Measurements from ENCODE around the gene ARHGAP31.

DNA sequence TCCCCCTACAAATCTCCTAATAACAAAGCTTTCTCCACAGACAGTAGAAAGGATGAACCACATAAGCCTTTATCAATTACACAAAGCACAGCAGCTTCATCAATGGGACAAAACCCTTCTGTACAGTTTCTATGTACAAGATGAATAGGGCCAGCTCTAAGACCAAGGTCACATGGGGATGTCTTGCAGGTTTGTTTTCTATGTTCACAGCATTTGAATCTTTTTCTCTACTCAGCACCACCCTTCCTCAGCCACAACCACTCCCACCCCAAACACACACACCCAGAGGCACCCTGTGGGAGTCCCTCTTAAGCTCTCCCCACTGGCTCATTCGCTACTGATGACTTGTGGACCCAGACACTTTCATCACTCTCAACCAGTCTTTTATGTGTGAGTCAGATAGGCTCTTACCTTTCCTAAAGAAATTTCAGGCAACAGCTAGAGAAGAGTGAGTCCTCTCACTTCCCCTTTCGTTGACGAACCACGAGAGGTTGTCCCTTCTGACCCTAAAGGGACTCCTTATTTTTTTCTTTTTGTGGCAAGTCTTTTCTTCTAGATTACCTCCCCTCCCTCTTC is 57.9 kb downstream of the ARHGAP31 start:
- TF ChIP-seq, protein P1, sequence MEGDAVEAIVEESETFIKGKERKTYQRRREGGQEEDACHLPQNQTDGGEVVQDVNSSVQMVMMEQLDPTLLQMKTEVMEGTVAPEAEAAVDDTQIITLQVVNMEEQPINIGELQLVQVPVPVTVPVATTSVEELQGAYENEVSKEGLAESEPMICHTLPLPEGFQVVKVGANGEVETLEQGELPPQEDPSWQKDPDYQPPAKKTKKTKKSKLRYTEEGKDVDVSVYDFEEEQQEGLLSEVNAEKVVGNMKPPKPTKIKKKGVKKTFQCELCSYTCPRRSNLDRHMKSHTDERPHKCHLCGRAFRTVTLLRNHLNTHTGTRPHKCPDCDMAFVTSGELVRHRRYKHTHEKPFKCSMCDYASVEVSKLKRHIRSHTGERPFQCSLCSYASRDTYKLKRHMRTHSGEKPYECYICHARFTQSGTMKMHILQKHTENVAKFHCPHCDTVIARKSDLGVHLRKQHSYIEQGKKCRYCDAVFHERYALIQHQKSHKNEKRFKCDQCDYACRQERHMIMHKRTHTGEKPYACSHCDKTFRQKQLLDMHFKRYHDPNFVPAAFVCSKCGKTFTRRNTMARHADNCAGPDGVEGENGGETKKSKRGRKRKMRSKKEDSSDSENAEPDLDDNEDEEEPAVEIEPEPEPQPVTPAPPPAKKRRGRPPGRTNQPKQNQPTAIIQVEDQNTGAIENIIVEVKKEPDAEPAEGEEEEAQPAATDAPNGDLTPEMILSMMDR (conservative IDR thresholded peaks at IDR 0.05; ENCODE audit: low read depth in 2 of 2) = no peak
- TF ChIP-seq EZH2phosphoT487 (IDR thresholded peaks at IDR 0.05; ENCODE audit: unreplicated experiment) = no peak

Measured in GM23338 (cell line).